CD1c-positive myeloid dendritic cell (primary cell): ENCODE measurements around the gene AADACL2.

Source experiments
- DNase-seq: peaks from one replicate; pipeline ENCODE4 v3.0.0-alpha.2; 2016; ENCODE audit errors: extremely low spot score

Gene AADACL2

GRCh38 chr3:151804267-151804666 lies 70.5 kb downstream of the AADACL2 start:
- no peak for DNase-seq

GRCh38 chr3:151806838-151807237 lies 73.1 kb downstream of the AADACL2 start:
- DNase-seq = no peak
